Breast epithelium (tissue), 4 donors: Measurements from ENCODE around the gene SRMS. TPM values are rescaled to one million over a fixed set of nuclear protein-coding genes. Genes with fewer than 3 reads are reported as not detected.

Experiments
- DNase-seq, 2 donors: peaks; one replicate each; pipeline ENCODE4 v3.0.0-alpha.2; 2019; ENCODE audit warnings: low spot score in 2 of 2
- H3K27ac ChIP-seq, 2 donors: fragments of 200-600 bp; sonication (generic) in 1 of 2; one replicate each; pipeline ENCODE4 v1.5.1; 2016 to 2019; ENCODE audit warnings: mild to moderate bottlenecking in 1 of 2
- H3K27me3 ChIP-seq, 2 donors: fragments of 200-600 bp; sonication (generic) in 1 of 2; one replicate each; pipeline versions ENCODE4 v1.5.1 to v1.6.0; 2017 to 2019; ENCODE audit warnings: control low read depth in 1 of 2, mild to moderate bottlenecking in 1 of 2
- H3K36me3 ChIP-seq: fragments of 200-600 bp; one replicate; pipeline ENCODE4 v1.5.1; 2019
- H3K4me1 ChIP-seq, 2 donors: fragments of 200-600 bp; sonication (generic); one replicate each; pipeline ENCODE4 v1.5.1; 2016 to 2019; ENCODE audit warnings: control low read depth in 1 of 2
- H3K4me3 ChIP-seq, 3 donors: fragments of 200-600 bp; sonication (generic); 1 replicate in 2 of 3; 2 replicates in 1 of 3; pipeline ENCODE4 v1.5.1; 2016 to 2019; ENCODE audit warnings: mild to moderate bottlenecking in 3 of 3, moderate library complexity in 2 of 3
- H3K9me3 ChIP-seq, 2 donors: fragments of 200-600 bp; sonication (generic) in 1 of 2; one replicate each; pipeline ENCODE4 v1.5.1; 2016 to 2019; ENCODE audit warnings: control low read depth in 1 of 2
- POLR2A ChIP-seq: fragments of 450-650 bp; IDR thresholded peaks from one replicate; pipeline ENCODE4 v1.6.1; 2016; ENCODE audit warnings: antibody characterized with exemption, mild to moderate bottlenecking, moderate library complexity
- POLR2AphosphoS5 ChIP-seq, 3 donors: sonication (generic); formaldehyde crosslinking; IDR thresholded peaks; one replicate each; pipeline ENCODE4 v1.6.1; 2017; ENCODE audit warnings: antibody characterized with exemption in 3 of 3
- intact Hi-C: fragments of 100-400 bp; cut with DNase I; formaldehyde crosslinking; loops from one replicate; pipeline ENCODE4 v1.15.1; 2023; ENCODE audit warnings: low total_unique reads
- total RNA-seq, 3 donors: library from RNA; depleted of rRNA; stranded (reverse); fragments of >200 nt; gene quantifications; one replicate each; pipeline ENCODE4 v1.1.0, GENCODE V29; 2016
- TF ChIP-seq, protein P1 (sequence below), 3 donors: fragments of 450-650 bp; IDR thresholded peaks; one replicate each; pipeline ENCODE4 v1.5.1; 2016 to 2017; ENCODE audit warnings: antibody characterized with exemption in 3 of 3, mild to moderate bottlenecking in 3 of 3, moderate library complexity in 3 of 3

Gene SRMS
- total RNA-seq, 3 donors from 2014 or later = 0.59 to 0.66 TPM; not detected in 1

DNA sequence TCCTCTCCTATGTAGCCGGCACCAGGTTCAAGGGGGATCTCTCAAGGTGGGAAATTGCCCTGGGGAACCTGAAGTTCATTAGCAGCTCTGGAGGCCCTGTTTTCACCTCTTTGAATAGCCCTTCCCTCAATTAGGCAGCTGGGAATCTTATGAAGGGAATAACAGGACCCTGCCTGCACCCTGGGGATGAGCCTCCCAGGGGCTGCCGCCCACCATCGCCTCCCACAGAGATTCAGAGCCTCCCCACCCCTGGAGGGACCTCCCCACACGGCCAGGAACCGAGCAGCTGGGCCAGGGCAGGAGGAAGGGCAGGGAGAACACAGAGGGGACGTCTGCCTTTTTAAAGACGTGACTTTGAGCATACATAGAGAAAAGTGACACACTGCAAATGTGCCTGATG lies 44.0 kb downstream of the SRMS start:
- intact Hi-C loops = no loop called here
- Histone ChIP-seq H3K27me3 (peaks cover 4 to 67% of the 10 kb centered on the region in 2 donors), H3K27ac (no peak overlapping the region)

DNA sequence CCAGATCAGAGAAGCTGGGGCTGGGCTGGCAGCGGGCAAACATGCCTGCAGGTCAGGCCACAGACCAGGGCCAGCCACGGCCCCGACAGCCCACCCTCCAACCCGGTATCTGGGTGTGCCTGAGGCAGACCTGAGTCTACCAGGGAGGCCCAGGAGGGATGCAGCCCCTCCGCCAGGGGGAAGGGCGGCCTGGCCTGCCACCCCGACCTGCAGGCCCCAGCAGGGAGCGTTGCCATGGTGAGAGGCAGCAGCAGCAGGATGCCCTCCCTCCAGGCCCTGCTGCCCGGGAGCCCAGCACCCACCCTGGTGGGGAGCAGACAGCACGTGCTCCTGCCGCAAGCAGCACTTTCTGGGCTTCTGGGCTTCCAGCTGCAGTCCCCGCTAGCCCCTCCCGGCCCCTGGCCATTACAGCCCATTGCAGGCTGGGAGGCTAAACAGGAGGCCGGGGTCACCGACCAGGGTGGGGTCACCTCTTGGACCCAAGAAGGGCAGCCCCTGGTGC lies 44.8 kb downstream of the SRMS start:
- no peak overlapping the region for H3K27ac ChIP-seq
- no peaks in the 10 kb centered on the region for H3K36me3 ChIP-seq
- peaks cover 18 to 24% of the 10 kb centered on the region in 2 donors for H3K9me3 ChIP-seq
- peaks cover 0 to 10% of the 10 kb centered on the region in 2 donors for H3K4me1 ChIP-seq
- H3K4me3 ChIP-seq = no peak overlapping the region
- intact Hi-C loops = no loop called here
- TF ChIP-seq POLR2AphosphoS5 (IDR thresholded peaks at IDR 0.05) (no peak), POLR2A (no peak)
- TF ChIP-seq, protein P1, sequence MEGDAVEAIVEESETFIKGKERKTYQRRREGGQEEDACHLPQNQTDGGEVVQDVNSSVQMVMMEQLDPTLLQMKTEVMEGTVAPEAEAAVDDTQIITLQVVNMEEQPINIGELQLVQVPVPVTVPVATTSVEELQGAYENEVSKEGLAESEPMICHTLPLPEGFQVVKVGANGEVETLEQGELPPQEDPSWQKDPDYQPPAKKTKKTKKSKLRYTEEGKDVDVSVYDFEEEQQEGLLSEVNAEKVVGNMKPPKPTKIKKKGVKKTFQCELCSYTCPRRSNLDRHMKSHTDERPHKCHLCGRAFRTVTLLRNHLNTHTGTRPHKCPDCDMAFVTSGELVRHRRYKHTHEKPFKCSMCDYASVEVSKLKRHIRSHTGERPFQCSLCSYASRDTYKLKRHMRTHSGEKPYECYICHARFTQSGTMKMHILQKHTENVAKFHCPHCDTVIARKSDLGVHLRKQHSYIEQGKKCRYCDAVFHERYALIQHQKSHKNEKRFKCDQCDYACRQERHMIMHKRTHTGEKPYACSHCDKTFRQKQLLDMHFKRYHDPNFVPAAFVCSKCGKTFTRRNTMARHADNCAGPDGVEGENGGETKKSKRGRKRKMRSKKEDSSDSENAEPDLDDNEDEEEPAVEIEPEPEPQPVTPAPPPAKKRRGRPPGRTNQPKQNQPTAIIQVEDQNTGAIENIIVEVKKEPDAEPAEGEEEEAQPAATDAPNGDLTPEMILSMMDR (IDR thresholded peaks at IDR 0.05) = no peak
- no peak for DNase-seq
- peaks cover 7 to 70% of the 10 kb centered on the region in 2 donors for H3K27me3 ChIP-seq

More for the DNA sequence above, 44.0 kb downstream of the SRMS start:
- peaks cover 18 to 24% of the 10 kb centered on the region in 2 donors for H3K9me3 ChIP-seq
- DNase-seq = no peak
- H3K4me3 ChIP-seq = no peak overlapping the region
- H3K36me3 ChIP-seq = no peaks in the 10 kb centered on the region
- peaks cover 0 to 6% of the 10 kb centered on the region in 2 donors for H3K4me1 ChIP-seq
- TF ChIP-seq, protein P1 (IDR thresholded peaks at IDR 0.05) = no peak
- no peak for TF ChIP-seq POLR2AphosphoS5 (IDR thresholded peaks at IDR 0.05)
- TF ChIP-seq POLR2A = no peak

DNA sequence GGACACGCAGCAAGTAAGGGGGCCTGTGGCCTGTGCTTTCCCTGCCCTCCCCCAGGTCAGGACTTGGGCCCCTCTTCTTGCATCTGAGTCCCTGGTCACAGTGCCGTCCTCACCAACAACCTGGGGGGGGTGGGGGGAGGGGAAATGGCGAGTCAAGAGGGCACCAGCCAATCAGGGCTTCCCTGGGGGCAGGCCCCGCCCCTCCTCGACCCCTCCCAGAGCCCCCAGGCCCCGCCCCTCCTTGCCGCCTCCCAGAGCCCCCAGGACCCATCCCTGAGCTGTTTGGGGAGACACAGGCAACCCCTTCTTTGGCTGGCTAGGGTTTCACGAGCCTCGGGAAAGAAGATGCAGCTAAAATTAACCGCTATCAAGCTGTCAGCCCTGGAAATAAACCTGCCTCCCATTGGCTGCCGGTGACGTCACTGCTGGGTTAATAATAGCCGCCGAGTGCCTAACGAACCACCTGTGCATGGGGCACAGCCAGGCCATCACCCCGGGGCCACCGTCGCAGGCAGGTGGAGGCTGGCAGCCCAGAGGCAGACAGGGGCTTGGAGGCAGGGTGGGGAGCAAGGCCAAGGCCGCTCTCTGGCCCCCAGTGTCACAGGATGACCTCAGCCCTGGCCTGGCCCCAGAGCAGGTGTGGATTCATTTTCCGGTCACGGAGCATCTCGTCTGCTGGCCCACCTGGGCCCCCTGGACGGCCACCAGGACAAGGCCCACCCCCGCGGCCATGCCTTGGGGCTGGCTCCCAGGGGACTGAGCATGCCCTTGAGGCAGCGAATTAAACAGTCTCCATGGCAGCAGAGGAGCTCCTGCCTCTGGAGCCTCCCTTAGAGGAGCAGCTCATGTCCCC lies 45.5 kb downstream of the SRMS start:
- no peak for TF ChIP-seq POLR2AphosphoS5 (IDR thresholded peaks at IDR 0.05)
- TF ChIP-seq, protein P1 (IDR thresholded peaks at IDR 0.05) = no peak
- no peak for TF ChIP-seq POLR2A
- Histone ChIP-seq H3K36me3 (no peaks in the 10 kb centered on the region), H3K27ac (no peak overlapping the region), H3K4me3 (no peak overlapping the region), H3K9me3 (peaks cover 18 to 24% of the 10 kb centered on the region in 2 donors), H3K4me1 (peaks cover 0 to 10% of the 10 kb centered on the region in 2 donors), H3K27me3 (peaks cover 7 to 74% of the 10 kb centered on the region in 2 donors)
- intact Hi-C loops = no loop called here
- DNase-seq = no peak

DNA sequence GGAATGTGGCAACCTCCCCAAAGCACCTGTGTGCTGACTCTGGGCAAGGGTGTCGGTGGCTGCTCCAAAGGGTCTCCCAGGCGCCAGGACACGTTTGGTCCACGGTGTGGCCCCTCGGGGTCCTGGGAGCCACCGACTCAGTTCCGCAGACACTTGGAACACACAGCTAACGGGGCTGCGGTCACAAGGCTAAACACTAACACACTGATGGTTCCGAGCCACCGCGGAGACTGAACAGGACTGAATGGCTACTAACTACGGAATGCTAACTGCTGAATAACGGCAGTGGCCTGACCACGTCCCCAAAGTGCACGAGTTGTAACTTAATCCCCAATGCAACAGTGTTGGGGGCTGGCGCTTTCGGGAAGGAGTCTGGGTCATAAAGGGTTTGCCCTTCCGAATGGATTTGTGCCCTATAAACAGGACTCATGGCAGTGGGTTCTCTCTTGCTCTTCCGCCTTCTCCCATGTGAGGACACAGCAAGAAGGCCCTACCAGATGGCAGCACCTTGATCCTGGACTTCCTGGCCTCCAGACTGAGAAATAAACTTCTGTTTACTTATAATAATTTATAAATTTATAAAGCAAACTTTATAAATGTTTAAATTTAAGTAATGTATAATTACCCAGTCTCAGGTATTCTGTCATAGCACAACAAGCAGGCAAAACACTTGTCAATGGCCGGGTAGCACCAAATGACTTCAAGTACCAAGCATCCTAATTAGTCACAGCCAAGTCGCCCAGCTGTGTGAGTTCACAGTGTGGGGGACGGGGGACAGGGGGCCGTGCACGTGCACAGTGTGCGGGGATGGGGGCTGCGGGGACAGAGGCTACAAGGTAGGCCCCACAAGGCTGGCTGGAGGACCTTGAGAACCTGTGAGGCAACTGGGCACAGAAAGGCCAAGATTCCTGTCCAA lies 46.4 kb downstream of the SRMS start:
- H3K27me3 ChIP-seq = peaks cover 7 to 70% of the 10 kb centered on the region in 2 donors
- H3K9me3 ChIP-seq = peaks cover 18 to 24% of the 10 kb centered on the region in 2 donors
- TF ChIP-seq POLR2AphosphoS5 (IDR thresholded peaks at IDR 0.05) (no peak), POLR2A (no peak)
- TF ChIP-seq, protein P1 (IDR thresholded peaks at IDR 0.05) = no peak
- no peaks in the 10 kb centered on the region for H3K36me3 ChIP-seq
- no peak overlapping the region for H3K27ac ChIP-seq
- no peak for DNase-seq
- H3K4me1 ChIP-seq = peaks cover 0 to 10% of the 10 kb centered on the region in 2 donors
- no peak overlapping the region for H3K4me3 ChIP-seq
- intact Hi-C loops = no loop called here
